Sciatic nerve (tissue), 2 donors: ENCODE measurements around the gene FLAD1. TPM values are rescaled to one million over a fixed set of nuclear protein-coding genes. Genes with fewer than 3 reads are reported as not detected.
A peak's percentile ranks its signal among the peaks of the same experiment; 100 is the strongest.

Experiments used
- ATAC-seq: fragments of 200-7000 bp; cut with Tn5 transposase; one replicate; pipeline ENCODE4 v1.9.1; 2020; ENCODE audit warnings: mild to moderate bottlenecking, moderate library complexity
- DNase-seq: peaks from one replicate; pipeline ENCODE4 v3.0.0-alpha.2; 2020; ENCODE audit warnings: low spot score
- intact Hi-C: fragments of 100-400 bp; cut with DNase I; formaldehyde crosslinking; loops from one replicate; pipeline ENCODE4 v1.14.2; 2022
- total RNA-seq: library from RNA; stranded (reverse); fragmentation: NEBNext Ultra II Directional; extraction: Animal tissue kit (Norgen Biotek cat#: 25700); gene quantifications from one replicate; pipeline ENCODE4 v1.2.1, GENCODE V29; 2021
- donor health status: DM: no; HTN: no; CAD: no.
- donor health status: DM: no; HTN: no; CAD: no.

The FLAD1 gene
- 24.3 TPM for total RNA-seq

GRCh38 chr1:154982897-154983648 is at the start of gene FLAD1:
FLAD1 (plus strand) TSS chr1:154983344; CDS start chr1:154983695, 351 bp downstream.
- intact Hi-C loops: no loop called here
- peak; percentile 96 for DNase-seq
- peak; percentile 100 for ATAC-seq

- ATAC-seq (no peak), DNase-seq (no peak)
- intact Hi-C loops: no loop called here
Measured at GRCh38 chr1:154934358-154934948, 48.7 kb upstream of the FLAD1 start.

- ATAC-seq (no peak), DNase-seq (no peak)
- intact Hi-C loops: no loop called here
Measured at GRCh38 chr1:154935749-154936554, 47.2 kb upstream of the FLAD1 start.

- DNase-seq (peak; percentile 96), ATAC-seq (peak; percentile 97)
- intact Hi-C loops: no loop called here
Measured at GRCh38 chr1:154936555-154937084, 46.5 kb upstream of the FLAD1 start, which contains the start of gene PMVK. PMVK (minus strand) TSS chr1:154936719; CDS start chr1:154936685, 34 bp downstream.

GRCh38 chr1:154937085-154937987 is 45.8 kb upstream of the FLAD1 start:
- intact Hi-C loops: no loop called here
- DNase-seq (peak; percentile 95), ATAC-seq (peak; percentile 95)

- no peak for DNase-seq
- ATAC-seq: no peak
- intact Hi-C loops: no loop called here
Measured at GRCh38 chr1:154937988-154938386, 45.2 kb upstream of the FLAD1 start.

GRCh38 chr1:154938604-154939399 is 44.3 kb upstream of the FLAD1 start:
- intact Hi-C loops: no loop called here
- no peak for DNase-seq
- no peak for ATAC-seq

- intact Hi-C loops: no loop called here
- DNase-seq: no peak
- no peak for ATAC-seq
Measured at GRCh38 chr1:154940213-154940560, 43.0 kb upstream of the FLAD1 start.

GRCh38 chr1:154940651-154941194 is 42.4 kb upstream of the FLAD1 start:
- ATAC-seq (no peak), DNase-seq (no peak)
- intact Hi-C loops: no loop called here

- ATAC-seq (no peak), DNase-seq (no peak)
Measured at GRCh38 chr1:154941333-154942013, 41.7 kb upstream of the FLAD1 start.

GRCh38 chr1:154943649-154944400 is 39.3 kb upstream of the FLAD1 start:
- intact Hi-C loops: no loop called here
- ATAC-seq: peak; percentile 58
- no peak for DNase-seq

More at GRCh38 chr1:154941333-154942013, 41.7 kb upstream of the FLAD1 start:
- intact Hi-C loops: no loop called here

- DNase-seq (no peak), ATAC-seq (no peak)
- intact Hi-C loops: no loop called here
Measured at GRCh38 chr1:154944401-154945159, 38.6 kb upstream of the FLAD1 start.

- intact Hi-C loops: no loop called here
- DNase-seq: no peak
- ATAC-seq: no peak
Measured at GRCh38 chr1:154945160-154945961, 37.8 kb upstream of the FLAD1 start.

- no peak for DNase-seq
- intact Hi-C loops: no loop called here
- ATAC-seq: no peak
Measured at GRCh38 chr1:154945962-154946850, 36.9 kb upstream of the FLAD1 start.
